ENCODE results near the gene FBXO24. TPM values are rescaled to one million over a fixed set of nuclear protein-coding genes. Genes with fewer than 3 reads are reported as not detected.

Gene FBXO24
- total and polyA plus RNA-seq, 2 of the 4 experiments (the other 2 are of a cell fraction): 0.43 to 0.54 TPM

GRCh38 chr7:100599911-100600729 is 14.0 kb downstream of the FBXO24 start:
- Histone ChIP-seq H3K4me2 (ENCODE audit: low read depth, low read length) (no peak overlapping the region), H3K4me3 (ENCODE audit: insufficient read depth, low read depth, low read length) (no peak overlapping the region), H3K4me1 (ENCODE audit: control insufficient read depth, insufficient read depth, low read length) (peaks cover 9% of the 10 kb centered on the region), H4K5ac (ENCODE audit: low read depth, low read length) (no peak overlapping the region), H3K18ac (ENCODE audit: low read depth, low read length) (no peak overlapping the region), H3K4ac (ENCODE audit: low read depth, low read length) (no peak overlapping the region), H2BK20ac (ENCODE audit: low read depth, low read length) (no peak overlapping the region), H3K9ac (ENCODE audit: low read depth, low read length) (no peak overlapping the region), H3K36me3 (ENCODE audit: control insufficient read depth, insufficient read depth, low read length) (peaks cover 3% of the 10 kb centered on the region), H3K9me1 (ENCODE audit: insufficient read depth, low read length) (no peaks in the 10 kb centered on the region), H3K79me1 (ENCODE audit: low read depth in 1 of 2, low read length in 2 of 2) (peaks cover 0 to 35% of the 10 kb centered on the region in 2 experiments; a peak in 2 of 4 replicates), H3K14ac (replicated peaks; ENCODE audit: low read depth, low read length) (no peak overlapping the region), H3K56ac (ENCODE audit: extremely low read depth, insufficient read depth, low read length) (no peak overlapping the region), H3K27me3 (ENCODE audit: control insufficient read depth, insufficient read depth, low read length) (no peaks in the 10 kb centered on the region), H2BK120ac (ENCODE audit: low read depth, low read length) (no peak overlapping the region), H3K23ac (ENCODE audit: low read depth, low read length) (no peak overlapping the region), H2BK15ac (ENCODE audit: low read depth, low read length) (no peak overlapping the region), H2BK5ac (ENCODE audit: low read depth, low read length, poor library complexity, severe bottlenecking) (no peak overlapping the region), H2AFZ (replicated peaks; ENCODE audit: low read length, poor library complexity) (no peak overlapping the region), H3K9me3 (ENCODE audit: control insufficient read depth, insufficient read depth, low read length) (no peaks in the 10 kb centered on the region), H4K20me1 (ENCODE audit: insufficient read depth, low read length) (no peaks in the 10 kb centered on the region), H2AK5ac (ENCODE audit: low read depth, low read length) (no peak overlapping the region), H4K8ac (ENCODE audit: low read depth in 2 of 2, low read length in 2 of 2) (no peak overlapping the region), H4K91ac (ENCODE audit: insufficient read depth, low read depth, low read length) (no peak overlapping the region), H2AK9ac (replicated peaks; ENCODE audit: low read depth, low read length, poor library complexity) (no peak overlapping the region), H3K27ac (ENCODE audit: insufficient read depth, low read length) (no peak overlapping the region)
- 80% methylated on average over 3 of the region's 18 CpGs; no CpG with 5 or more reads in 1 of the 2 experiments for WGBS, 2 experiments (ENCODE audit: extremely low coverage in 2 of 2, insufficient read length in 1 of 2)
- POLR2A ChIA-PET (ENCODE audit: unreplicated experiment): no interaction called here
- no TSS peak for BruUV-seq (replicated peaks)
- intact Hi-C loops (cut with micrococcal nuclease) (loop anchor here (5.0 kb wide), 1 partner anchor 92 kb away; the partner anchor contains the start of gene GIGYF1), dilution Hi-C loops (cut with HindIII; ENCODE audit: low sequenced_read_pairs, unreplicated experiment) (no loop called here), in situ Hi-C loops (cut with MboI; ENCODE audit: low sequenced_read_pairs) (loop anchor here (25.0 kb wide), 1 partner anchor 262 kb away; the partner anchor contains the start of genes SLC12A9 and TRIP6)
- ATAC-seq (ENCODE audit: low read depth): no peak
- DNase-seq: no peak
- CTCF ChIA-PET: no interaction called here
- TF ChIP-seq NFE2L2 (IDR thresholded peaks at IDR 0.05; ENCODE audit: low read depth, low read length) (no peak), RAD21 (IDR thresholded peaks at IDR 0.05; ENCODE audit: low read length) (no peak), CHD1 (IDR thresholded peaks at IDR 0.05; ENCODE audit: low read depth, low read length) (no peak), RCOR1 (IDR thresholded peaks at IDR 0.05; ENCODE audit: insufficient replicate concordance, low read length) (no peak), SMC3 (IDR thresholded peaks at IDR 0.05; ENCODE audit: low read depth, low read length) (no peak), CTCF (conservative IDR thresholded peaks at IDR 0.05; ENCODE audit: low read depth, low read length) (no peak), MAZ (IDR thresholded peaks at IDR 0.05; ENCODE audit: borderline replicate concordance, low read depth, low read length) (no peak), POLR2A (IDR thresholded peaks at IDR 0.05; ENCODE audit: low read depth, low read length) (no peak), RFX5 (IDR thresholded peaks at IDR 0.05; ENCODE audit: low read depth, low read length) (no peak), BHLHE40 (IDR thresholded peaks at IDR 0.05; ENCODE audit: low read depth, low read length) (no peak), MAFK (IDR thresholded peaks at IDR 0.05; ENCODE audit: low read depth, low read length) (no peak), ELK1 (IDR thresholded peaks at IDR 0.05; ENCODE audit: borderline replicate concordance, low read depth, low read length) (no peak), CEBPB (IDR thresholded peaks at IDR 0.05; ENCODE audit: low read depth, low read length) (no peak), MXI1 (IDR thresholded peaks at IDR 0.05; ENCODE audit: borderline replicate concordance, low read depth, low read length) (no peak), FOS (IDR thresholded peaks at IDR 0.05; ENCODE audit: low read depth, low read length) (no peak)

Measured in IMR-90 (cell line).